HL-60 (cell line): ENCODE data around the gene SPSB4.
"Not testable (repeated sequence)": the region's sequence is repeated elsewhere in the genome, so short reads cannot be mapped to it uniquely, and the experiment has no call there.

Experiments
- DNase-seq, 2 experiments: peaks; one replicate each; pipeline ENCODE4 v3.0.0-alpha.2; 2010 to 2020; ENCODE audit warnings: low read depth in 1 of 2, low spot score in 1 of 2
- H3K27ac ChIP-seq: fragments of 250-450 bp; sonication (Bioruptor Pico); replicated peaks from 2 replicates; pipeline ENCODE4 v1.5.1; 2020; ENCODE audit warnings: mild to moderate bottlenecking, moderate library complexity
- H3K27me3 ChIP-seq: fragments of 250-450 bp; sonication (Bioruptor Pico); 2 replicates; pipeline ENCODE4 v1.5.1; 2021; ENCODE audit warnings: mild to moderate bottlenecking, moderate library complexity; ENCODE audit not compliant: insufficient read depth, poor library complexity, severe bottlenecking
- H3K4me3 ChIP-seq: replicated peaks from 2 replicates; pipeline ENCODE4 v1.5.1; 2011; ENCODE audit warnings: mild to moderate bottlenecking, control low read depth, low read length; ENCODE audit not compliant: insufficient read depth
- CTCF ChIP-seq: IDR thresholded peaks from one replicate; pipeline ENCODE4 v1.5.1; 2011; ENCODE audit warnings: low read length, control low read depth, inconsistent platforms; ENCODE audit not compliant: insufficient read depth
- GABPA ChIP-seq: IDR thresholded peaks from 2 replicates; pipeline ENCODE4 v1.6.1; 2012; ENCODE audit warnings: low read depth
- POLR2AphosphoS5 ChIP-seq: IDR thresholded peaks from 2 replicates; pipeline ENCODE4 v1.6.1; 2012; ENCODE audit warnings: low read depth
- REST ChIP-seq: IDR thresholded peaks from 2 replicates; pipeline ENCODE4 v1.6.1; 2012; ENCODE audit warnings: low read depth; ENCODE audit not compliant: insufficient replicate concordance
- SPI1 ChIP-seq: IDR thresholded peaks from 2 replicates; pipeline ENCODE4 v1.6.1; 2012; ENCODE audit warnings: low read depth, mild to moderate bottlenecking, borderline replicate concordance

The SPSB4 gene

GRCh38 chr3:141011997-141012262 is 39.2 kb upstream of the SPSB4 start:
- TF ChIP-seq POLR2AphosphoS5 (no peak), REST (no peak), CTCF (no peak), SPI1 (no peak), GABPA (no peak)
- DNase-seq = no peak
- H3K27me3 ChIP-seq = no peaks in the 10 kb centered on the region

GRCh38 chr3:141012571-141012970 is 38.6 kb upstream of the SPSB4 start:
- TF ChIP-seq POLR2AphosphoS5 (no peak), REST (no peak), SPI1 (no peak), GABPA (no peak), CTCF (no peak)
- no peak overlapping the region for H3K27ac ChIP-seq
- no peak overlapping the region for H3K4me3 ChIP-seq
- no peaks in the 10 kb centered on the region for H3K27me3 ChIP-seq
- no peak for DNase-seq

More at GRCh38 chr3:141011997-141012262, 39.2 kb upstream of the SPSB4 start:
- H3K27ac ChIP-seq = no peak overlapping the region
- no peak overlapping the region for H3K4me3 ChIP-seq

GRCh38 chr3:141015481-141015880 is 35.7 kb upstream of the SPSB4 start:
- H3K4me3 ChIP-seq = no peak overlapping the region
- no peaks in the 10 kb centered on the region for H3K27me3 ChIP-seq
- no peak overlapping the region for H3K27ac ChIP-seq
- TF ChIP-seq GABPA (no peak), SPI1 (no peak), POLR2AphosphoS5 (no peak), CTCF (no peak), REST (no peak)
- DNase-seq = no peak

DNA sequence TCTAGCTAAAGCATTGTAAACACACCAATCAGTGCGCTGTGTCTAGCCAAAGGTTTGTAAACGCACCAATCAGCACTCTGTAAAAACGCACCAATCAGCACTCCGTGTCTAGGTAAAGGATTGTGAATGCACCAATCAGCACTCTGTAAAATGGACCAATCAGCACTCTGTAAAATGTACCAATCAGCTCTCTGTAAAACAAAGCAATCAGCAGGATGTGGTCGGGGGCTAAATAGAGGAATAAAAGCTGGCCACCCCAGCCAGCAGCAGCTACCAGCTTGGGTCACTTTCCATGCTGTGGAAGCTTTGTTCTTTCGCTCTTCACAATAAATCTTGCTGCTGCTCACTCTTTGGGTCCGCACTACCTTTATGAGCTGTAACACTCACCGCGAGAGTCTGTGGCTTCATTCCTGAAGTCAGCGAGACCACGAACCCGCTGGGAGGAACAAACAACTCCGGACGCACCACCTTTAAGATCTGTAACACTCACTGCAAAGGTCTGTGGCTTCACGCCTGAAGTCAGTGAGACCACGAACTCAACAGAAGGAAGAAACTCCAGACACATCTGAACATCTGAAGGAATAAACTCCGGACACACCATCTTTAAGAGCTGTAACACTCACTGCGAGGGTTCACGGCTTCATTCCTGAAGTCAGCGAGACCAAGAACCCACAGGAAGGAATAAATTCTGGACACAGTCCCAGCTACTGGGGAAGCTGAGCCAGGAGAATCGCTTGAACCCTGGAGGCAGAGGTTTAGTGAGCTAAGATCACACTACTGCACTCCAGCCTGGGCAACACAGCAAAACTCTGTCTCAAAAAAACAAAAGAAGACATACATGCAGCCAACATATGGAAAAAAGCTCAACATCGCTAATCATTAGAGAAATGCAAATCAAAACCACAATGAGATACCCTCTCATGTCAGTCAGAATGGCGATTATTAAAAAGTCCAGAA is 33.5 kb upstream of the SPSB4 start:
- H3K4me3 ChIP-seq, H3K27me3 ChIP-seq: not testable (repeated sequence)

More for the DNA sequence above, 33.5 kb upstream of the SPSB4 start:
- H3K27ac ChIP-seq, DNase-seq: not testable (repeated sequence)
